B cell (primary cell): Measurements from ENCODE around the gene ZFR. TPM values are rescaled to one million over a fixed set of nuclear protein-coding genes. Genes with fewer than 3 reads are reported as not detected.

ENCODE experiments used
- ATAC-seq: fragments of 200-7000 bp; cut with Tn5 transposase; one replicate; pipeline ENCODE4 v1.10.0; 2021; ENCODE audit warnings: low read depth, mild to moderate bottlenecking, moderate number of reproducible peaks, moderate library complexity
- CTCF ChIA-PET: fragments of 350-600 bp; sonication (Branson Sonifier 250); formaldehyde crosslinking; loops from one replicate; lab custom pipeline; 2021; ENCODE audit warnings: antibody characterized with exemption, inconsistent platforms; lab: Charles Lee
- POLR2A ChIA-PET: fragments of 350-600 bp; sonication (Branson Sonifier 250); formaldehyde crosslinking; loops from one replicate; lab custom pipeline; 2021; ENCODE audit warnings: antibody characterized with exemption; lab: Charles Lee
- DNase-seq: peaks from one replicate; pipeline ENCODE4 v3.0.0; 2013
- H2AFZ ChIP-seq: 2 replicates; pipeline ENCODE4 v1.6.1; 2012; ENCODE audit warnings: mild to moderate bottlenecking, low read depth, low read length; ENCODE audit not compliant: insufficient read depth, poor library complexity, severe bottlenecking
- H3K27ac ChIP-seq, 2 donors: 1 replicate in 1 of 2; 2 replicates in 1 of 2; pipeline ENCODE4 v1.5.1; 2012 to 2013; ENCODE audit warnings: low read length in 2 of 2, mild to moderate bottlenecking in 2 of 2, moderate library complexity in 1 of 2
- H3K27me3 ChIP-seq, 4 experiments: fragments of 200-600 bp in 1 of 4; sonication (generic) in 1 of 4; replicated peaks in 1 of 4; 1 replicate in 2 of 4; 2 replicates in 2 of 4; pipeline versions ENCODE4 v1.6.1 to v1.7.0; 2013 to 2016; ENCODE audit warnings: low read length in 3 of 4, mild to moderate bottlenecking in 2 of 4, mixed read lengths in 1 of 4, moderate library complexity in 1 of 4; ENCODE audit not compliant: insufficient read depth in 4 of 4, control insufficient read depth in 3 of 4; ENCODE audit errors: control extremely low read depth in 1 of 4
- H3K36me3 ChIP-seq, 2 experiments: replicated peaks in 1 of 2; 1 replicate in 1 of 2; 2 replicates in 1 of 2; pipeline versions ENCODE4 v1.6.1 to v1.7.1; 2013; ENCODE audit warnings: low read length in 1 of 2; ENCODE audit not compliant: insufficient read depth in 2 of 2, control insufficient read depth in 1 of 2; ENCODE audit errors: control extremely low read depth in 1 of 2, extremely low read depth in 1 of 2
- H3K4me1 ChIP-seq, 2 donors: fragments of 200-600 bp in 1 of 2; sonication (generic) in 1 of 2; 1 replicate in 1 of 2; 2 replicates in 1 of 2; pipeline versions ENCODE4 v1.5.1 to v1.6.1; 2013 to 2017; ENCODE audit warnings: low read length in 2 of 2; ENCODE audit not compliant: control insufficient read depth in 2 of 2, insufficient read depth in 2 of 2
- H3K4me2 ChIP-seq: replicated peaks from 2 replicates; pipeline ENCODE3; 2012; ENCODE audit warnings: mild to moderate bottlenecking, low read depth, low read length; ENCODE audit not compliant: poor library complexity, severe bottlenecking
- H3K4me3 ChIP-seq, 5 experiments: fragments of 200-600 bp in 1 of 5; sonication (generic) in 1 of 5; 1 replicate in 3 of 5; 2 replicates in 2 of 5; pipeline versions ENCODE4 v1.5.1 to v1.7.0; 2011 to 2016; ENCODE audit warnings: low read length in 4 of 5, mild to moderate bottlenecking in 4 of 5, low read depth in 2 of 5, control low read depth in 1 of 5, moderate library complexity in 1 of 5; ENCODE audit not compliant: insufficient read depth in 1 of 5; ENCODE audit errors: control extremely low read depth in 1 of 5, extremely low read depth in 1 of 5
- H3K79me2 ChIP-seq: fragments of 200-600 bp; sonication (generic); one replicate; pipeline ENCODE4 v1.6.0; 2016; ENCODE audit warnings: low read length; ENCODE audit not compliant: control insufficient read depth, insufficient read depth
- H3K9ac ChIP-seq: fragments of 200-600 bp; sonication (generic); 2 replicates; pipeline ENCODE4 v1.6.1; 2017; ENCODE audit warnings: mild to moderate bottlenecking, low read length, moderate library complexity
- H3K9me3 ChIP-seq, 3 donors: one replicate each; pipeline versions ENCODE4 v1.6.1 to v1.7.1; 2013; ENCODE audit warnings: low read length in 2 of 3; ENCODE audit not compliant: control insufficient read depth in 2 of 3, insufficient read depth in 1 of 3; ENCODE audit errors: control extremely low read depth in 1 of 3
- H4K20me1 ChIP-seq: 2 replicates; pipeline ENCODE4 v1.6.0; 2012; ENCODE audit warnings: mild to moderate bottlenecking, low read length; ENCODE audit not compliant: insufficient read depth, control insufficient read depth, poor library complexity, severe bottlenecking
- H3K27ac Mint-ChIP-seq: one replicate; pipeline ENCODE4 v1.8.0; 2021; ENCODE audit warnings: mixed read lengths
- H3K27me3 Mint-ChIP-seq: one replicate; pipeline ENCODE4 v1.8.0; 2021; ENCODE audit warnings: mixed read lengths
- H3K4me1 Mint-ChIP-seq: one replicate; pipeline ENCODE4 v1.8.0; 2021; ENCODE audit warnings: mixed read lengths
- H3K4me3 Mint-ChIP-seq: one replicate; pipeline ENCODE4 v1.8.0; 2021; ENCODE audit warnings: mixed read lengths
- H3K9me3 Mint-ChIP-seq: one replicate; pipeline ENCODE4 v1.8.0; 2022; ENCODE audit warnings: mixed read lengths; ENCODE audit not compliant: insufficient read depth
- EZH2 ChIP-seq: IDR thresholded peaks from 2 replicates; pipeline ENCODE4 v1.6.1; 2012; ENCODE audit warnings: borderline replicate concordance, low read depth, mild to moderate bottlenecking, moderate library complexity, low read length; ENCODE audit not compliant: insufficient read depth, poor library complexity, severe bottlenecking
- WGBS: methylation state at CpG from one replicate; pipeline ENCODE4 v1.1.5; 2013; ENCODE audit warnings: missing lambda C conversion rate; ENCODE audit not compliant: insufficient coverage; 5-methylcytosine and 5-hydroxymethylcytosine counted together
- intact Hi-C: fragments of 100-400 bp; cut with micrococcal nuclease; formaldehyde crosslinking; loops from one replicate; pipeline ENCODE4 v1.10.0; 2022
- polyA minus RNA-seq: library from RNA; depleted of rRNA, polyadenylated mRNA; stranded (reverse); fragments of >200 nt; gene quantifications from 2 replicates; pipeline ENCODE4 v1.2.3, GENCODE V29; 2012
- polyA plus RNA-seq: library from polyadenylated mRNA; depleted of rRNA; stranded (reverse); fragments of >200 nt; gene quantifications from 2 replicates; pipeline ENCODE4 v1.2.3, GENCODE V29; 2012
- total RNA-seq, 2 donors: library from RNA; stranded (reverse); fragments of 120-200 nt in 1 of 2; gene quantifications; 1 replicate in 1 of 2; 2 replicates in 1 of 2; pipeline versions ENCODE4 v1.2.3 to v1.2.4, GENCODE V29; 2013 to 2022
- TF ChIP-seq, protein P1 (sequence below): fragments of 200-600 bp; IDR thresholded peaks from one replicate; pipeline ENCODE4 v1.8.0; 2022; ENCODE audit warnings: antibody characterized with exemption, mild to moderate bottlenecking

ZFR gene
- total RNA-seq (69.0 and 74.6 TPM in 2 replicates), polyA plus RNA-seq (31.4 and 36.7 TPM in 2 replicates), polyA minus RNA-seq (136 and 159 TPM in 2 replicates)
- total RNA-seq (2013): 76.3 TPM

DNA sequence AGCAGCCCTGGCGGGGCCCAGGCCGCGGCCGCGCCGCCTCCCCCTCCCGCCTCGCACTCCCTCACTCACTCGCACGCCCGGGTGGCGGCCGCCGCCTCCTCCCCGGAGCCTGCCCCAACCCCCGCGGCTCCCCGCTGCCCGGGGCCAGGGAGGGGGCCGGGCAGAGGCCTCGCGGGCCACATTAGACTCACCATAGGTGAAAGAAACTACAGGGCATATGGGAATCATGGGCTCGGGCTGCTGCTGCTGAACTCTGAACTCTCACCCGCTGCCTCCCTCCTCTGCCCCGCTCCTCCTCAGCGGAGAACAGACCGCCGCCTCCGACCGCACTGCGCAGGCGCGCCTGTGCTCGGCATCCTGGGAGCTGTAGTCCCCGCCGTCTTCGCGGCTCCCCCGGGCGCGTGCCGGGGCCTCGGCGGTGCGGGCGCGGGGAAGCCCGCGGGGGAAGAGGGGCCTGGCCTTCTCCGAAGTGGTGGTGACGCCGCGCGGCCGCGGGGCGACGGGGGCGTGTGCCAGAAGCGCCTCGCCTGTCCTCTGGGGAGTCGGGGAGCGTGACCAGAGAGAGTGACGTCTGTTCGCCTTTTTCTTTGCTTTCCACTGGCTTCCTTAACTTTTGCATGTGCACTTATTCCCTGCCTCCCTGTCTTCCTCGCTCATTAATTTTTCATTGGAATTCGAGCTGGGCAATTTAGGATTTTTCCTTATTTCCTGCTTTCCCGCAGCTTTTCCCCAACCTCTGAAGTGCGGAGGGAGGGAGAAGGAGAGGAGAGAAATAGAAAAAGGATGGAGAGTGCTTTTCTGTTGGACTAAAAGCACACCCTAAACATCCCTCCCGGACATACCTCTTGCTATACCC, at the start of gene ZFR:
Gene ZFR (minus strand): TSS at position 310 of the 856 bp plus-strand sequence. CDS start 82 bp downstream, at position 228.
- peak; percentile 80 for ATAC-seq
- TF ChIP-seq, protein P1, sequence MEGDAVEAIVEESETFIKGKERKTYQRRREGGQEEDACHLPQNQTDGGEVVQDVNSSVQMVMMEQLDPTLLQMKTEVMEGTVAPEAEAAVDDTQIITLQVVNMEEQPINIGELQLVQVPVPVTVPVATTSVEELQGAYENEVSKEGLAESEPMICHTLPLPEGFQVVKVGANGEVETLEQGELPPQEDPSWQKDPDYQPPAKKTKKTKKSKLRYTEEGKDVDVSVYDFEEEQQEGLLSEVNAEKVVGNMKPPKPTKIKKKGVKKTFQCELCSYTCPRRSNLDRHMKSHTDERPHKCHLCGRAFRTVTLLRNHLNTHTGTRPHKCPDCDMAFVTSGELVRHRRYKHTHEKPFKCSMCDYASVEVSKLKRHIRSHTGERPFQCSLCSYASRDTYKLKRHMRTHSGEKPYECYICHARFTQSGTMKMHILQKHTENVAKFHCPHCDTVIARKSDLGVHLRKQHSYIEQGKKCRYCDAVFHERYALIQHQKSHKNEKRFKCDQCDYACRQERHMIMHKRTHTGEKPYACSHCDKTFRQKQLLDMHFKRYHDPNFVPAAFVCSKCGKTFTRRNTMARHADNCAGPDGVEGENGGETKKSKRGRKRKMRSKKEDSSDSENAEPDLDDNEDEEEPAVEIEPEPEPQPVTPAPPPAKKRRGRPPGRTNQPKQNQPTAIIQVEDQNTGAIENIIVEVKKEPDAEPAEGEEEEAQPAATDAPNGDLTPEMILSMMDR: no peak
- no peak for TF ChIP-seq EZH2
- peak within 1 kb of the TSS; percentile 91 for H3K9ac ChIP-seq
- peaks cover 36 to 42% of the 10 kb centered on the region in 2 donors for H3K4me1 ChIP-seq
- Mint-ChIP-seq H3K4me3 (peak within 1 kb of the TSS; percentile 93), H3K27me3 (no peaks in the 10 kb centered on the region), H3K4me1 (peaks cover 59% of the 10 kb centered on the region), H3K27ac (peak within 1 kb of the TSS; percentile 96), H3K9me3 (no peaks in the 10 kb centered on the region)
- H4K20me1 ChIP-seq: peaks cover 12% of the 10 kb centered on the region
- ChIA-PET POLR2A (interaction anchor here (0.6 to 1.1 kb wide), 2 partner anchors 140 to 269 kb away, joined by 3 to 8 read pairs; partner anchors contain the start of gene SUB1), CTCF (interaction anchor here (0.8 to 1.6 kb wide), 4 partner anchors 45 to 146 kb away, joined by 3 to 8 read pairs (median 5); partner anchors contain the start of gene SUB1)
- H3K27ac ChIP-seq: peak within 1 kb of the TSS; percentile 88 to 92
- peak within 1 kb of the TSS; percentile 89 for H2AFZ ChIP-seq
- peak; percentile 94 for DNase-seq
- H3K4me2 ChIP-seq: peak within 1 kb of the TSS; percentile 85
- peaks cover 53% of the 10 kb centered on the region for H3K79me2 ChIP-seq
- H3K27me3 ChIP-seq: no peaks in the 10 kb centered on the region
- 6% methylated on average over 52 of the region's 70 CpGs for WGBS
- H3K4me3 ChIP-seq: peak within 1 kb of the TSS; percentile 55 to 91 (median 76)
- H3K9me3 ChIP-seq: no peaks in the 10 kb centered on the region
- H3K36me3 ChIP-seq: no peaks in the 10 kb centered on the region
- intact Hi-C loops: loop anchor here (1.0 to 5.0 kb wide), 6 partner anchors 37 to 1563 kb away; partner anchors contain the start of genes AMACR, C5orf22, DROSHA and GOLPH3
